Measurements from ENCODE around the gene TBC1D10A. TPM values are rescaled to one million over a fixed set of nuclear protein-coding genes. Genes with fewer than 3 reads are reported as not detected.

TBC1D10A gene
- total RNA-seq, 1 experiment from 2014 or later: 8.4 TPM

DNA sequence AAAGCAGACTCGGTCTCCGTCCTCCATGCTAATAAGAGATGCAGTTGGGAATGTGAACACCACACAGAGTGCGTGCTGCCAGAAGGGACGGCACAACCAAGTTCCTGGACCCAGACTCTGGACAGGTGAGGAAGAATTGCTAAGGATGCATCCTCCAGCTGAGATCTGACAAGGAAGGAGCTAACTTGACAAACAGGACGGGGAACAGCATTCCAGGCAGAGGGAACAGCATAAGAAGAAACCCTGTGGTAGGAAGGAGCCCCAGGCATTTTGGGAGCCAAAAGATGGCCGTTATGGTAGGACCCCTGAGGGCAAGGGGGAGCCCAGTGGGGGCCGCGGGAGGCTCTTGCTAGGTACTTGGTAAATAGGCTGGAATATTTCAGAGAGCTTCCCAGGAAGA, 66.1 kb downstream of the TBC1D10A start:
- no peak for DNase-seq
- Histone ChIP-seq H3K27ac (ENCODE audit: insufficient read length, low read depth, low read length) (no peak overlapping the region), H2BK5ac (ENCODE audit: insufficient read length, low read length) (no peak overlapping the region), H3K23ac (ENCODE audit: insufficient read length, low read depth, low read length) (no peak overlapping the region), H3K4ac (ENCODE audit: low read depth, low read length) (no peak overlapping the region), H2BK12ac (ENCODE audit: insufficient read length, low read depth, low read length) (no peak overlapping the region), H3K56ac (ENCODE audit: insufficient read length, low read depth, low read length) (no peak overlapping the region), H3K4me1 (ENCODE audit: insufficient read depth, low read length) (no peaks in the 10 kb centered on the region), H2BK120ac (ENCODE audit: low read depth, low read length, poor library complexity, severe bottlenecking) (no peak overlapping the region), H2BK20ac (ENCODE audit: low read depth, low read length, poor library complexity, severe bottlenecking) (no peak overlapping the region), H2BK15ac (ENCODE audit: low read depth, low read length) (no peak overlapping the region), H3K18ac (ENCODE audit: insufficient read length, low read depth, low read length) (no peak overlapping the region), H3K27me3 (ENCODE audit: insufficient read depth, low read length) (no peaks in the 10 kb centered on the region; the same call in 1 of the 2 replicates), H3K9me3 (ENCODE audit: control insufficient read depth, low read depth, low read length) (no peaks in the 10 kb centered on the region), H2AFZ (ENCODE audit: low read length) (no peak overlapping the region), H3K23me2 (ENCODE audit: insufficient read length, low read depth, low read length, poor library complexity, severe bottlenecking) (no peaks in the 10 kb centered on the region), H3K79me1 (ENCODE audit: insufficient read depth, low read depth, low read length, poor library complexity, severe bottlenecking) (no peaks in the 10 kb centered on the region), H3T11ph (ENCODE audit: low read length) (no peak overlapping the region), H4K20me1 (ENCODE audit: control insufficient read depth, insufficient read depth, insufficient read length) (no peaks in the 10 kb centered on the region), H3K79me2 (ENCODE audit: insufficient read depth, low read length) (no peaks in the 10 kb centered on the region), H4K91ac (ENCODE audit: insufficient read length, low read depth, low read length) (no peak overlapping the region), H2AK5ac (ENCODE audit: insufficient read length, low read length) (no peak overlapping the region), H3K14ac (ENCODE audit: insufficient read depth, low read length) (no peak overlapping the region; the same call in 1 of the 2 replicates), H4K8ac (replicated peaks; ENCODE audit: insufficient read length, low read depth, low read length) (no peak overlapping the region), H4K5ac (ENCODE audit: insufficient read length, low read depth, low read length) (no peak overlapping the region), H3K9ac (ENCODE audit: extremely low read depth, insufficient read length, low read length) (no peak overlapping the region), H3K4me2 (ENCODE audit: insufficient read depth, insufficient read length, low read length) (no peak overlapping the region)
- peaks cover 13 to 31% of the 10 kb centered on the region in 2 experiments for H3K4me1 Mint-ChIP-seq
- H3K27me3 Mint-ChIP-seq (ENCODE audit: low read depth): peaks cover 19% of the 10 kb centered on the region
- TF ChIP-seq, protein P1, sequence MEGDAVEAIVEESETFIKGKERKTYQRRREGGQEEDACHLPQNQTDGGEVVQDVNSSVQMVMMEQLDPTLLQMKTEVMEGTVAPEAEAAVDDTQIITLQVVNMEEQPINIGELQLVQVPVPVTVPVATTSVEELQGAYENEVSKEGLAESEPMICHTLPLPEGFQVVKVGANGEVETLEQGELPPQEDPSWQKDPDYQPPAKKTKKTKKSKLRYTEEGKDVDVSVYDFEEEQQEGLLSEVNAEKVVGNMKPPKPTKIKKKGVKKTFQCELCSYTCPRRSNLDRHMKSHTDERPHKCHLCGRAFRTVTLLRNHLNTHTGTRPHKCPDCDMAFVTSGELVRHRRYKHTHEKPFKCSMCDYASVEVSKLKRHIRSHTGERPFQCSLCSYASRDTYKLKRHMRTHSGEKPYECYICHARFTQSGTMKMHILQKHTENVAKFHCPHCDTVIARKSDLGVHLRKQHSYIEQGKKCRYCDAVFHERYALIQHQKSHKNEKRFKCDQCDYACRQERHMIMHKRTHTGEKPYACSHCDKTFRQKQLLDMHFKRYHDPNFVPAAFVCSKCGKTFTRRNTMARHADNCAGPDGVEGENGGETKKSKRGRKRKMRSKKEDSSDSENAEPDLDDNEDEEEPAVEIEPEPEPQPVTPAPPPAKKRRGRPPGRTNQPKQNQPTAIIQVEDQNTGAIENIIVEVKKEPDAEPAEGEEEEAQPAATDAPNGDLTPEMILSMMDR (conservative IDR thresholded peaks at IDR 0.05): no peak
- no peaks in the 10 kb centered on the region; a peak in 1 of 5 replicates for H3K9me3 Mint-ChIP-seq
- WGBS (ENCODE audit: extremely low coverage, insufficient read length, low lambda C conversion rate): no CpG with 5 or more reads among the region's 8 CpGs
- H3K36me3 Mint-ChIP-seq (ENCODE audit: insufficient read depth in 1 of 3, low read depth in 3 of 3): no peaks in the 10 kb centered on the region
- H3K4me3 Mint-ChIP-seq: no peak overlapping the region
- H3K27ac Mint-ChIP-seq: peak overlapping the region in 1 of 3 experiments; percentile 91; a peak in 1 of 7 replicates

Data from H9 (cell line).